Astrocyte of the hippocampus (primary cell): Measurements from ENCODE around the gene PDHX.

Experiments used
- DNase-seq: peaks from one replicate; pipeline ENCODE4 v3.0.0; 2011; ENCODE audit warnings: low read depth, low spot score

The PDHX gene

DNA sequence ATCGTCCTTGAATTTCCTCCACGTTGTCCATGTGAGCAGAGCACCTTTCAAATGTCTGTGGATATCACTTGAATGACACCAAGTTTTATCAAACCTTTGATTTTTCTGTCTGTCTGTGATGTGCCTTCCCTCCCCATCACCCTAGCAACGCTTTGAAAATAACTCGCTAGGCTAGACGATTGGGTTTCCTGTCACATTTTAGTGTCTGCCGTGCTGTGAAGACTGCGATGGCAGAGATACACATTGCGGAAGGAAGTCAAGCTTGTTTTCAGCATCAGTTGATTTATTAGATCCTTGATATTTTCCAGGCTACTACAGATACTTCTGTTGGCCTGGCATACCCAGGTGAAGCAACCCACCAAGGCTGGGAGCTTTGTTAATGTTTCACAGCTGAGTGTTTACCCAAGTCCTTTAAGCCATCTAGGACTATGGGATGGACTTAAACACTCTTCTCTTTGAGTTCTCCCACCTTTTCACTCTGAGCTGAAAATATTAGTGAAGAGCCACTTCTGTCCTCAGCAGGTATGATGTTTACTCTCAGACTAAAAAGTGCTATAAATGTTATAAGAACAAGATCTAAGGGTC lies 128.9 kb downstream of the PDHX start:
- no peak for DNase-seq
